T-helper 2 cell treated with Interferon-gamma antibody and Interleukin-4, amounts not matched to agents 5 μg/mL and 100 μg/mL, for 36 hours (primary cell): ENCODE measurements around the gene PXK.

Experiments used
- DNase-seq: peaks from one replicate; pipeline ENCODE4 v3.0.0; 2021; ENCODE audit warnings: low spot score
- H3K27ac Mint-ChIP-seq: one replicate; pipeline ENCODE4 v1.8.0; 2021; ENCODE audit warnings: mild to moderate bottlenecking, mixed read lengths
- H3K27me3 Mint-ChIP-seq: one replicate; pipeline ENCODE4 v1.8.0; 2021; ENCODE audit warnings: low read depth, mixed read lengths
- H3K36me3 Mint-ChIP-seq: one replicate; pipeline ENCODE4 v1.8.0; 2021; ENCODE audit warnings: low read depth, mixed read lengths
- H3K4me1 Mint-ChIP-seq: one replicate; pipeline ENCODE4 v1.8.0; 2021; ENCODE audit warnings: low read depth, mixed read lengths
- H3K4me3 Mint-ChIP-seq: one replicate; pipeline ENCODE4 v1.8.0; 2022; ENCODE audit warnings: mild to moderate bottlenecking, moderate library complexity, mixed read lengths
- H3K9me3 Mint-ChIP-seq: one replicate; pipeline ENCODE4 v1.8.0; 2021; ENCODE audit warnings: mixed read lengths

The PXK gene

GRCh38 chr3:58470363-58471024 is 137.8 kb downstream of the PXK start:
- no peaks in the 10 kb centered on the region for H3K27me3 Mint-ChIP-seq
- no peaks in the 10 kb centered on the region for H3K36me3 Mint-ChIP-seq
- peaks cover 45% of the 10 kb centered on the region for H3K4me1 Mint-ChIP-seq
- no peak for DNase-seq
- H3K4me3 Mint-ChIP-seq: peak overlapping the region; percentile 59
- H3K9me3 Mint-ChIP-seq: no peaks in the 10 kb centered on the region
- peak overlapping the region; percentile 83 for H3K27ac Mint-ChIP-seq

- no peaks in the 10 kb centered on the region for H3K27me3 Mint-ChIP-seq
- peak overlapping the region; percentile 83 for H3K27ac Mint-ChIP-seq
- DNase-seq: peak; percentile 83
- peak overlapping the region; percentile 59 for H3K4me3 Mint-ChIP-seq
- no peaks in the 10 kb centered on the region for H3K9me3 Mint-ChIP-seq
- peaks cover 45% of the 10 kb centered on the region for H3K4me1 Mint-ChIP-seq
- no peaks in the 10 kb centered on the region for H3K36me3 Mint-ChIP-seq
These were observed 138.6 kb downstream of the PXK start for GRCh38 chr3:58471025-58471887.

- no peak for DNase-seq
- no peak overlapping the region for H3K27ac Mint-ChIP-seq
- H3K4me1 Mint-ChIP-seq: peaks cover 45% of the 10 kb centered on the region
- H3K4me3 Mint-ChIP-seq: no peak overlapping the region
- no peaks in the 10 kb centered on the region for H3K36me3 Mint-ChIP-seq
- H3K9me3 Mint-ChIP-seq: no peaks in the 10 kb centered on the region
- H3K27me3 Mint-ChIP-seq: peaks cover 6% of the 10 kb centered on the region
These were observed 140.6 kb downstream of the PXK start for GRCh38 chr3:58473275-58473674.

GRCh38 chr3:58474348-58474911 is 141.7 kb downstream of the PXK start:
- Mint-ChIP-seq H3K4me1 (peaks cover 43% of the 10 kb centered on the region), H3K9me3 (peaks cover 5% of the 10 kb centered on the region), H3K4me3 (no peak overlapping the region), H3K27me3 (peaks cover 9% of the 10 kb centered on the region), H3K36me3 (peaks cover 1% of the 10 kb centered on the region), H3K27ac (no peak overlapping the region)
- DNase-seq: no peak

- H3K9me3 Mint-ChIP-seq: peaks cover 5% of the 10 kb centered on the region
- no peak overlapping the region for H3K4me3 Mint-ChIP-seq
- H3K27me3 Mint-ChIP-seq: peaks cover 12% of the 10 kb centered on the region
- H3K4me1 Mint-ChIP-seq: peaks cover 41% of the 10 kb centered on the region
- DNase-seq: no peak
- H3K36me3 Mint-ChIP-seq: peaks cover 1% of the 10 kb centered on the region
- peak overlapping the region; percentile 14 for H3K27ac Mint-ChIP-seq
These were observed 142.4 kb downstream of the PXK start for GRCh38 chr3:58474967-58475578.
